HFFc6 (cell line): ENCODE measurements around the gene SRD5A2. TPM values are rescaled to one million over a fixed set of nuclear protein-coding genes. Genes with fewer than 3 reads are reported as not detected.

Experiments
- DNase-seq: peaks from one replicate; pipeline ENCODE4 v3.0.0-alpha.2; 2018
- H3K27ac Mint-ChIP-seq: 2 replicates; pipeline ENCODE4 v1.8.0; 2020; ENCODE audit warnings: mild to moderate bottlenecking, mixed read lengths
- H3K27me3 Mint-ChIP-seq: 2 replicates; pipeline ENCODE4 v1.8.0; 2021; ENCODE audit warnings: mild to moderate bottlenecking, moderate library complexity, mixed read lengths; ENCODE audit not compliant: insufficient read depth
- H3K36me3 Mint-ChIP-seq: 2 replicates; pipeline ENCODE4 v1.8.0; 2021; ENCODE audit warnings: low read depth, mixed read lengths
- H3K4me1 Mint-ChIP-seq: 2 replicates; pipeline ENCODE4 v1.8.0; 2020; ENCODE audit warnings: low read depth, mixed read lengths
- H3K4me3 Mint-ChIP-seq: 2 replicates; pipeline ENCODE4 v1.8.0; 2020; ENCODE audit warnings: mild to moderate bottlenecking, moderate library complexity, mixed read lengths
- H3K9me3 Mint-ChIP-seq: 2 replicates; pipeline ENCODE4 v1.8.0; 2020; ENCODE audit warnings: mild to moderate bottlenecking, mixed read lengths
- CTCF ChIP-seq: fragments of 200-600 bp; sonication (generic); IDR thresholded peaks from 2 replicates; pipeline ENCODE4 v1.5.0; 2021; ENCODE audit warnings: antibody characterized with exemption, mild to moderate bottlenecking
- total RNA-seq, 6 experiments: library from RNA; stranded (reverse); fragmentation: NEBNext Ultra II Directional; extraction: Animal tissue kit (Norgen Biotek cat#: 25700); gene quantifications; 2 replicates in 1 of 6; 3 replicates in 5 of 6; pipeline ENCODE4 v1.2.3, GENCODE V29; 2021

Gene SRD5A2
- total RNA-seq, 6 experiments from 2014 or later = not detected

GRCh38 chr2:31563273-31563839 is 17.4 kb downstream of the SRD5A2 start:
- no peaks in the 10 kb centered on the region for H3K9me3 Mint-ChIP-seq
- no peaks in the 10 kb centered on the region for H3K36me3 Mint-ChIP-seq
- TF ChIP-seq CTCF = no peak
- H3K4me3 Mint-ChIP-seq = no peak overlapping the region
- no peaks in the 10 kb centered on the region; the same call in 1 of the 2 replicates for H3K27me3 Mint-ChIP-seq
- H3K4me1 Mint-ChIP-seq = peaks cover 9% of the 10 kb centered on the region
- no peak for DNase-seq
- H3K27ac Mint-ChIP-seq = no peak overlapping the region

DNA sequence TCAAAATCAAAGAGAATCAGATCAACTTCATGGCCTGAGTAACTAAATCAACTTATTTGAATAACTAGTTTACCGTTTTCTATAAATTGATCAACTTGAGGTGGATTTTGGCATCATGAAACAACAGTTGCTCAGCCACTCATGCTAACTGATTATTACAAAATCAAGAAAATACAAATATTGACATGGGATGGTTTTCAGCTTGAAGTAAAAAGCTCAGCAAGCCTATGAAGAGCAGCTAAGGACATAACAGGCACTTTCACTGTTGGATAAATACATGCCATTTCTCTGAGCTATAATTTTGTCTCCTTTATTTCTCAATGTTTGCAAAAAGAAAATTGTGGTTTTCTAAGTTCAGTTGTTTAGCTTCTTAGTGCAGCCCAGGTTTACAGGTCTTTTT is 18.9 kb downstream of the SRD5A2 start:
- no peak overlapping the region for H3K4me3 Mint-ChIP-seq
- no peaks in the 10 kb centered on the region for H3K9me3 Mint-ChIP-seq

GRCh38 chr2:31558401-31559295 is 22.1 kb downstream of the SRD5A2 start:
- Mint-ChIP-seq H3K9me3 (no peaks in the 10 kb centered on the region; the same call in 1 of the 2 replicates), H3K4me3 (no peak overlapping the region), H3K27ac (no peak overlapping the region), H3K4me1 (peaks cover 11% of the 10 kb centered on the region), H3K27me3 (no peaks in the 10 kb centered on the region; the same call in none of the 2 replicates), H3K36me3 (no peaks in the 10 kb centered on the region)
- no peak for TF ChIP-seq CTCF
- peak; percentile 22 for DNase-seq

More for the DNA sequence above, 18.9 kb downstream of the SRD5A2 start:
- Mint-ChIP-seq H3K27me3 (no peaks in the 10 kb centered on the region; the same call in 1 of the 2 replicates), H3K4me1 (peaks cover 11% of the 10 kb centered on the region), H3K36me3 (no peaks in the 10 kb centered on the region), H3K27ac (no peak overlapping the region)
- TF ChIP-seq CTCF = no peak
- no peak for DNase-seq

GRCh38 chr2:31556940-31557339 is 23.8 kb downstream of the SRD5A2 start:
- DNase-seq = no peak
- no peaks in the 10 kb centered on the region; the same call in none of the 2 replicates for H3K27me3 Mint-ChIP-seq
- no peak overlapping the region for H3K27ac Mint-ChIP-seq
- no peak overlapping the region for H3K4me3 Mint-ChIP-seq
- H3K4me1 Mint-ChIP-seq = peaks cover 11% of the 10 kb centered on the region
- no peak for TF ChIP-seq CTCF
- no peaks in the 10 kb centered on the region for H3K36me3 Mint-ChIP-seq
- peaks cover 5% of the 10 kb centered on the region; the same call in 1 of the 2 replicates for H3K9me3 Mint-ChIP-seq

DNA sequence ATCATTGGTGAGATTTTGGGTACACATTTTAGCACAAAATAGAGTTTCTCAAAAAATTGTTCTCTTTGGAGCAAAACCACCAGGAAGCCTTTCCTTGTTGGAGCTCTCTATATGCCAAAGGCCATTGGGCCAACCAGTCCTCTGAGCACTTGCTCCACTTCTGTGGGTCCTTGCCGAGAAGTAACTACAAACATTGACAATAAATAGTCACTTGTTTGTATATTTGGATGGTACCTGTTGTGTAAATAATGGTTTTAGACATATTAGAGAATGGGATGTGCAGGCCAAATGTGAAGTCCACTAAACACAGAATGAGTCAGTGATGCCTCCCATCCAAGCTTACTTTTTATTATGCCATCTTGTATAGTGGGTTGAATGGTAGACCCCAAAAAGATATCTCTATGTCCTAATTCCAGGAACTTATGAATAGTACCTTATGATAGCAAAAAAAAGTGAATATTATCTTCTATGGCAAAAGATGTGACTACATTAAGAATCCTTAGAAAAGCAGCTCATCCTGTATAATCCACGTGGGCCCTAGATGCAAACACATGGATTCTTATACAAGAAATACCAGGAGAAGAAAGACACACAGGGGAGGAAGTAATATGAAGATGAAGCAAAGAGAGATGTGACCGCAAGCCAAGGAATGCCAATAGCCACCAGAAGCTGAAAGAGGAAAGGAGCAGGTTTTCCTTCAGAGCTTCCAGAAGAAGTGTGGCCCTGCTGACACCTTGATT is 24.6 kb downstream of the SRD5A2 start:
- DNase-seq = no peak
- no peaks in the 10 kb centered on the region; the same call in none of the 2 replicates for H3K27me3 Mint-ChIP-seq
- no peak for TF ChIP-seq CTCF
- no peak overlapping the region for H3K27ac Mint-ChIP-seq
- no peak overlapping the region for H3K4me3 Mint-ChIP-seq
- H3K4me1 Mint-ChIP-seq = peaks cover 11% of the 10 kb centered on the region
- peaks cover 5% of the 10 kb centered on the region; the same call in 1 of the 2 replicates for H3K9me3 Mint-ChIP-seq
- no peaks in the 10 kb centered on the region for H3K36me3 Mint-ChIP-seq
